ENCODE results near the gene ZRANB2. TPM values are rescaled to one million over a fixed set of nuclear protein-coding genes. Genes with fewer than 3 reads are reported as not detected.

ZRANB2 gene
- polyA plus RNA-seq, 3 donors: 153 to 224 (median 210) TPM

Other genes starting within 250 kb of the ZRANB2 start
- 10 to 100 TPM; 36.6 to 66.3 (median 47.3) TPM for gene PTGER3, start 33.2 kb downstream of the ZRANB2 start, polyA plus RNA-seq (ENCODE audit: insufficient read length in 3 of 3)

All from renal cortex interstitium (tissue), 3 donors.